Loucy (cell line): ENCODE measurements around the gene PERCC1.

ENCODE experiments used
- CTCF ChIP-seq: fragments of 200-600 bp; sonication (generic); conservative IDR thresholded peaks from 2 replicates; pipeline ENCODE4 v1.5.1; 2014; ENCODE audit warnings: mild to moderate bottlenecking, antibody characterized with exemption, low read length
- EZH2phosphoT487 ChIP-seq: fragments of 200-600 bp; IDR thresholded peaks from 2 replicates; pipeline ENCODE4 v1.6.1; 2018; ENCODE audit warnings: antibody characterized with exemption, mild to moderate bottlenecking, moderate library complexity, borderline replicate concordance

- TF ChIP-seq CTCF (no peak), EZH2phosphoT487 (no peak)
Observed at GRCh38 chr16:1475552-1476114, 44.8 kb downstream of the PERCC1 start.
